22Rv1 (cell line): ENCODE data around the gene WNT2B.

ENCODE experiments used
- ZFX ChIP-seq: fragments of 450-650 bp; IDR thresholded peaks from 2 replicates; pipeline ENCODE4 v1.6.1; 2017; ENCODE audit warnings: antibody characterized with exemption, borderline replicate concordance
- TF ChIP-seq, protein P1 (sequence below): fragments of 450-650 bp; IDR thresholded peaks from 2 replicates; pipeline ENCODE4 v1.5.1; 2017; ENCODE audit warnings: mild to moderate bottlenecking

DNA sequence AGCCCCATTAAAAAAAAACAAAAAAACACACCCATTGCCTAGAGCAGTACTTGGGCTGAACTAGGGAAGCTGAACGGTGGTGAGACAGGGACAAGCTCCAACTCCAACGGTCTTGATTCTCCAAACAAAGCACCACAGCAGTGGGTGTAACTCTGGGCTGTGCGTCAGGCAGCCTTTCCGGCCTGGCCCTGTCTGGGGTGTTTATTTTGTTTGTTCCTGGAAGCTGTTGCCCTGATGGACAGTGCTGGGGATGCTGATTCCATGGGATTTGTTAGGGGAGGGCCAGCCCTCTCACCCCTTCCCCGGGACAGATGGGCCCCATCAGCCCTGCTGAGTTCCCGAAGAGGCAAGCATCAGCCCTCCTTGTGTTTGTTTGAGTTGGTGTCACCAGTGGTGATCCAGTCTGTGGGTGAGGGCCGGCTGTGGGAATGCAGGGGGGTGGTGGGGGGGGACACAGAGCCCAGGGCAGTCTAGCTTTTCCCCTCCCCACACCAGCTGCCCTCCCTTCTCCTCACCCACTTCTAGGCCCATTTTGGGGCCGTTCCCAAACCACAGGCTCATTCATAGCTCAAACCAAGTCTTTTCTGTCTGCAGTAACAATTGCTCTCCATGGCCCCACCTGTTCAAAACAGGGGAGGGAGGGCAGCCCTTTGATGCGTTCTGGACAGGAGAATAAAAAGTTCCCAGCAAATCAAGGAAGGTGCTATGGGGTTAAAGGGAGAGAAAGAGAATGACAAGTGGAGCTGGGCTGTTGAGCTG lies 4.5 kb downstream of the WNT2B start:
- TF ChIP-seq, protein P1, sequence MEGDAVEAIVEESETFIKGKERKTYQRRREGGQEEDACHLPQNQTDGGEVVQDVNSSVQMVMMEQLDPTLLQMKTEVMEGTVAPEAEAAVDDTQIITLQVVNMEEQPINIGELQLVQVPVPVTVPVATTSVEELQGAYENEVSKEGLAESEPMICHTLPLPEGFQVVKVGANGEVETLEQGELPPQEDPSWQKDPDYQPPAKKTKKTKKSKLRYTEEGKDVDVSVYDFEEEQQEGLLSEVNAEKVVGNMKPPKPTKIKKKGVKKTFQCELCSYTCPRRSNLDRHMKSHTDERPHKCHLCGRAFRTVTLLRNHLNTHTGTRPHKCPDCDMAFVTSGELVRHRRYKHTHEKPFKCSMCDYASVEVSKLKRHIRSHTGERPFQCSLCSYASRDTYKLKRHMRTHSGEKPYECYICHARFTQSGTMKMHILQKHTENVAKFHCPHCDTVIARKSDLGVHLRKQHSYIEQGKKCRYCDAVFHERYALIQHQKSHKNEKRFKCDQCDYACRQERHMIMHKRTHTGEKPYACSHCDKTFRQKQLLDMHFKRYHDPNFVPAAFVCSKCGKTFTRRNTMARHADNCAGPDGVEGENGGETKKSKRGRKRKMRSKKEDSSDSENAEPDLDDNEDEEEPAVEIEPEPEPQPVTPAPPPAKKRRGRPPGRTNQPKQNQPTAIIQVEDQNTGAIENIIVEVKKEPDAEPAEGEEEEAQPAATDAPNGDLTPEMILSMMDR = no peak
- TF ChIP-seq ZFX = no peak
